GM12892 (cell line): ENCODE data around the gene SHISA6.

ENCODE experiments used
- POLR2A ChIP-seq: IDR thresholded peaks from 2 replicates; pipeline ENCODE4 v1.6.1; 2011; ENCODE audit warnings: low read depth, low read length, control low read depth
- POLR2AphosphoS5 ChIP-seq: IDR thresholded peaks from 2 replicates; pipeline ENCODE4 v1.6.1; 2011; ENCODE audit warnings: low read depth, low read length, control low read depth
- TAF1 ChIP-seq: IDR thresholded peaks from 2 replicates; pipeline ENCODE4 v1.6.1; 2011; ENCODE audit warnings: low read depth, mild to moderate bottlenecking, control low read depth, low read length, borderline replicate concordance

- TF ChIP-seq POLR2A (no peak), POLR2AphosphoS5 (no peak), TAF1 (no peak)
These were observed 310.4 kb downstream of the SHISA6 start for GRCh38 chr17:11551442-11551841.
